MCF 10A (cell line): ENCODE measurements around the gene ZC3H10. TPM values are rescaled to one million over a fixed set of nuclear protein-coding genes. Genes with fewer than 3 reads are reported as not detected.

Experiments
- BruUV-seq: library from RNA; stranded (reverse); fragments of 400-500 nt; replicated peaks from 2 replicates; lab custom pipeline; 2021; lab: Mats Ljungman, UMichigan
- CTCF ChIA-PET: fragments of 300-600 bp; sonication (Branson Sonifier 250); formaldehyde crosslinking; extraction: SDS; loops from one replicate; lab custom pipeline; 2021; ENCODE audit warnings: antibody characterized with exemption, inconsistent platforms; lab: Yijun Ruan, JAX
- POLR2A ChIA-PET: fragments of 300-600, 350-650 bp; sonication (Branson Sonifier 250); formaldehyde crosslinking; extraction: SDS; loops from one replicate; lab custom pipeline; 2020; ENCODE audit warnings: antibody characterized with exemption, inconsistent platforms; lab: Yijun Ruan, JAX
- DNase-seq: peaks from one replicate; pipeline ENCODE4 v3.0.0-alpha.2; 2018; ENCODE audit not compliant: unreplicated experiment
- H3K27ac Mint-ChIP-seq: one replicate; pipeline ENCODE4 v1.8.0; 2022; ENCODE audit warnings: mild to moderate bottlenecking, low read depth, mixed read lengths; ENCODE audit not compliant: unreplicated experiment
- H3K27me3 Mint-ChIP-seq: one replicate; pipeline ENCODE4 v1.8.0; 2022; ENCODE audit warnings: mixed read lengths; ENCODE audit not compliant: insufficient read depth, unreplicated experiment
- H3K36me3 Mint-ChIP-seq: one replicate; pipeline ENCODE4 v1.8.0; 2022; ENCODE audit warnings: mild to moderate bottlenecking, moderate library complexity, mixed read lengths; ENCODE audit not compliant: insufficient read depth, unreplicated experiment
- H3K4me1 Mint-ChIP-seq: one replicate; pipeline ENCODE4 v1.8.0; 2022; ENCODE audit warnings: mixed read lengths; ENCODE audit not compliant: insufficient read depth, unreplicated experiment
- H3K4me3 Mint-ChIP-seq: one replicate; pipeline ENCODE4 v1.8.0; 2022; ENCODE audit warnings: mild to moderate bottlenecking, moderate library complexity, mixed read lengths; ENCODE audit not compliant: unreplicated experiment
- H3K9me3 Mint-ChIP-seq: one replicate; pipeline ENCODE4 v1.8.0; 2022; ENCODE audit warnings: mixed read lengths; ENCODE audit not compliant: unreplicated experiment
- intact Hi-C: fragments of 100-400 bp; cut with micrococcal nuclease; formaldehyde crosslinking; loops from 2 replicates; pipeline ENCODE4 v1.14.1; 2022
- total RNA-seq: library from RNA; stranded (reverse); gene quantifications from 2 replicates; pipeline ENCODE4 v1.2.3, GENCODE V29; 2022
- TF ChIP-seq, protein P1 (sequence below): fragments of 200-600 bp; IDR thresholded peaks from one replicate; pipeline ENCODE4 v1.8.0; 2022; ENCODE audit warnings: antibody characterized with exemption, mild to moderate bottlenecking; ENCODE audit not compliant: unreplicated experiment

ZC3H10 gene
- total RNA-seq, 1 experiment from 2014 or later = 2.8 TPM

DNA sequence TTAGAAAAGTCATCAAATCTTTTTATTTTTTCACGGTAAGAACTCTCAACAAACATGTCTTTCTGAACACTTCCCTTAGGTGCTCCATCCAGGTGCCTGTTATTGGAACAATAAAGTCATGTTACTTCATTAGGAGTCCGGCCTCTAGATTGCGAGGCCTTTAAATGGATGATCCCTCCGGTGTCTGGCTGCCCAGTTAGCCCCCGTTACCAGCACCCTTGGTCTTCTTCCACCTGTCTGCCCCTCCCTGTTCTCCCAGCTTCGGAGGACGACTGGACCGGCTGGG, 14.3 kb upstream of the ZC3H10 start:
- intact Hi-C loops = loop anchor here (1.0 kb wide), 2 partner anchors 24 to 56 kb away; no protein-coding TSS in a partner anchor
- TF ChIP-seq, protein P1, sequence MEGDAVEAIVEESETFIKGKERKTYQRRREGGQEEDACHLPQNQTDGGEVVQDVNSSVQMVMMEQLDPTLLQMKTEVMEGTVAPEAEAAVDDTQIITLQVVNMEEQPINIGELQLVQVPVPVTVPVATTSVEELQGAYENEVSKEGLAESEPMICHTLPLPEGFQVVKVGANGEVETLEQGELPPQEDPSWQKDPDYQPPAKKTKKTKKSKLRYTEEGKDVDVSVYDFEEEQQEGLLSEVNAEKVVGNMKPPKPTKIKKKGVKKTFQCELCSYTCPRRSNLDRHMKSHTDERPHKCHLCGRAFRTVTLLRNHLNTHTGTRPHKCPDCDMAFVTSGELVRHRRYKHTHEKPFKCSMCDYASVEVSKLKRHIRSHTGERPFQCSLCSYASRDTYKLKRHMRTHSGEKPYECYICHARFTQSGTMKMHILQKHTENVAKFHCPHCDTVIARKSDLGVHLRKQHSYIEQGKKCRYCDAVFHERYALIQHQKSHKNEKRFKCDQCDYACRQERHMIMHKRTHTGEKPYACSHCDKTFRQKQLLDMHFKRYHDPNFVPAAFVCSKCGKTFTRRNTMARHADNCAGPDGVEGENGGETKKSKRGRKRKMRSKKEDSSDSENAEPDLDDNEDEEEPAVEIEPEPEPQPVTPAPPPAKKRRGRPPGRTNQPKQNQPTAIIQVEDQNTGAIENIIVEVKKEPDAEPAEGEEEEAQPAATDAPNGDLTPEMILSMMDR = no peak
- Mint-ChIP-seq H3K4me3 (peak overlapping the region; percentile 97), H3K9me3 (no peaks in the 10 kb centered on the region), H3K36me3 (peaks cover 44% of the 10 kb centered on the region), H3K4me1 (peaks cover 9% of the 10 kb centered on the region), H3K27ac (peak overlapping the region; percentile 95), H3K27me3 (no peaks in the 10 kb centered on the region)
- TSS peak; percentile 83 for BruUV-seq
- ChIA-PET POLR2A (interaction anchor here (0.6 to 10.0 kb wide), 32 partner anchors 9 to 1823 kb away, joined by 3 to 249 read pairs (median 6); partner anchors contain the start of genes DNAJC14, ERBB3, ESYT1 and HNRNPA1), CTCF (interaction anchor here (0.7 to 3.4 kb wide), 7 partner anchors 14 to 167 kb away, joined by 3 to 24 read pairs (median 4); partner anchors contain the start of gene ZC3H10)
- no peak for DNase-seq

DNA sequence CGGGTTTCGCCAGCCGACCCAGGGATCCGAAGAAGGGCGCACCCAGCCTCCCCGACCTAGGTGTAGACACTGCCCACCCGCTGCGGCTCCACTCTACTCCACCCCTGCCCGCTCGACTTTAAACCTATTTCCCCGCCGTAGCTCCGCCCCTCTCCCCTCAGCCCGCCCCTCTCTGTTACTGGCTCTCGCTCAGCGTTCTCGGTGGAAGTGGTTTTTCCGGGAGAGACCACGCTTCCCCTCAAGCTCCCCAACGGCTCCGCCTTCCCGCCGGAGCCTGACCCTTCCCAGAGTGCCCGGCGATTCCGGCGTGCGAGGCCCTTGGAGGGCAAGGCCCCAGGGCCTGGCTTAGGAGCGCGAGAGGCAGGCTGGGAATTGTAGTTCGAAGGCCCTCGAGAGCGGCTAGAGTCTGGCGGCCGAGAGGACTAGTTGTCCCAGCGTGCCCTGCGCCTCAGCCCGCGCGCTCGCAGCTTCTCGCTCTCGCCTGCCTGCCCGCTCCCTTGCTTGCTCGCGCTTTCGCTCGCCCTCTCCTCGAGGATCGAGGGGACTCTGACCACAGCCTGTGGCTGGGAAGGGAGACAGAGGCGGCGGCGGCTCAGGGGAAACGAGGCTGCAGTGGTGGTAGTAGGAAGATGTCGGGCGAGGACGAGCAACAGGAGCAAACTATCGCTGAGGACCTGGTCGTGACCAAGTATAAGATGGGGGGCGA, 13.8 kb upstream of the ZC3H10 start, which contains the start of gene PA2G4:
TSS of gene PA2G4 (plus strand) at position 451 of the 706 bp plus-strand sequence. CDS start at position 630, 179 bp downstream.
- intact Hi-C loops = loop anchor here (1.0 kb wide), 1 partner anchor 57 kb away; no protein-coding TSS in a partner anchor
- CTCF ChIA-PET = interaction anchor here (0.6 to 3.4 kb wide), 11 partner anchors 9 to 1696 kb away, joined by 3 to 24 read pairs (median 4); partner anchors contain the start of gene ZC3H10
- Mint-ChIP-seq H3K9me3 (no peaks in the 10 kb centered on the region), H3K4me1 (peaks cover 9% of the 10 kb centered on the region), H3K4me3 (peak within 1 kb of the TSS; percentile 97), H3K27me3 (no peaks in the 10 kb centered on the region), H3K36me3 (peaks cover 49% of the 10 kb centered on the region), H3K27ac (peak within 1 kb of the TSS; percentile 95)
- no TSS peak for BruUV-seq
- DNase-seq = peak; percentile 99
- POLR2A ChIA-PET = interaction anchor here (0.6 to 10.0 kb wide), 37 partner anchors 8 to 1823 kb away, joined by 3 to 249 read pairs (median 5); partner anchors contain the start of genes DGKA, DNAJC14, ERBB3 and ESYT1
- TF ChIP-seq, protein P1 = no peak

DNA sequence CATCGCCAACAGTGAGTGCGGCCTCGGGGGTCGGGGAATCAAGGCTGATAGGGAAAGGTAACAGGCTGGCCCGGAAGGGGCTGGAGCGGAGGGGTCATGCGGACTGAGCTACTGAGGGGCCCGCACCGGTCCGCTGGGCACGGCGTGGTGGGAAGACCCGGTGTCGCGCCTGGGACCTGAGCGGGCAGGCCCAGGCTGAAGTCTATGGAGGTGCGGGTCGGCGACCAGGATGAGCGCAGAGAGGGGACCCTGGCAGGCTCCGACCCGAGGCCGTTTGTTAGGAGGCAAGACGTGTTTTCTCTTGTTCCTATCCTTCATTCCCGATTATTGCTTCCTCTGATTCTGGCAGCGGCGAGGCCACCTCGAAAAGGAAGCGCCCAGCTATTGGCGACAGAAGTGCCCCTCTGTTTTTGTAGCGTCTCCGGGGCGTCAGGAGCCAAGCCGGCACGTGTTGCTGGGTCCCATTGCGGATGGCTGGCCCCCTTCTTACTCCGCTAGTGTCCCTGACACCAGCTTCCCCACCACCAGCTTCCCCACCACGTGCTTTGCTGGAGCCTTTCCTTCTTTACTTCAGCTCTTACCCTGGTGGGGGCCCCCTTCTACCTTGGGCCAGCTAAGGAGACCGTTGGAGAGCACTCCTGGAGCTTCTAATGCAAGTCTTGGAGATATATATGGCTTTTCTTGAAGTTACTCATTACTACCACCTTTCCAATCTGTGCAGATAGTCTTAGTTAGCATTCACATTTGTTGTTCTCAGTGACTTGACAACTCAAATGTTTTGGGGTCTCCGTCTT, 13.1 kb upstream of the ZC3H10 start:
- Mint-ChIP-seq H3K27me3 (no peaks in the 10 kb centered on the region), H3K4me1 (peaks cover 9% of the 10 kb centered on the region), H3K27ac (peak overlapping the region; percentile 95), H3K36me3 (peaks cover 54% of the 10 kb centered on the region), H3K9me3 (no peaks in the 10 kb centered on the region), H3K4me3 (peak overlapping the region; percentile 97)
- BruUV-seq = no TSS peak
- TF ChIP-seq, protein P1 = no peak
- ChIA-PET CTCF (interaction anchor here (0.6 to 3.4 kb wide), 12 partner anchors 8 to 368 kb away, joined by 3 to 24 read pairs (median 4); partner anchors contain the start of genes RAB5B and ZC3H10), POLR2A (interaction anchor here (0.6 to 10.0 kb wide), 33 partner anchors 7 to 366 kb away, joined by 3 to 249 read pairs (median 5); partner anchors contain the start of genes DGKA, DNAJC14, ERBB3 and ESYT1)
- intact Hi-C loops = loop anchor here (1.0 kb wide), 1 partner anchor 58 kb away; no protein-coding TSS in a partner anchor
- peak; percentile 21 for DNase-seq
